Activated naive CD8-positive, alpha-beta T cell treated with anti-CD3 and anti-CD28 coated beads, Interleukin-2, amount 10 ng/mL, durations not matched to agents 7 days and 5 days (primary cell): ENCODE measurements around the gene SYNGR1. TPM values are rescaled to one million over a fixed set of nuclear protein-coding genes. Genes with fewer than 3 reads are reported as not detected.

Experiments
- ATAC-seq: fragments of 150-1000 bp; cut with Tn5 transposase; one replicate; pipeline ENCODE4 v1.10.0; 2021; ENCODE audit warnings: low read depth, moderate library complexity
- POLR2A ChIA-PET: fragments of 350-600 bp; sonication (Branson Sonifier 250); formaldehyde crosslinking; loops from one replicate; lab custom pipeline; 2021; ENCODE audit warnings: antibody characterized with exemption; lab: Charles Lee
- DNase-seq: peaks from one replicate; pipeline ENCODE4 v3.0.0; 2021
- H3K27ac Mint-ChIP-seq: one replicate; pipeline ENCODE4 v1.8.0; 2022; ENCODE audit warnings: mild to moderate bottlenecking, mixed read lengths
- H3K27me3 Mint-ChIP-seq: one replicate; pipeline ENCODE4 v1.8.0; 2022; ENCODE audit warnings: mild to moderate bottlenecking, moderate library complexity, mixed read lengths
- H3K36me3 Mint-ChIP-seq: one replicate; pipeline ENCODE4 v1.8.0; 2021; ENCODE audit warnings: mild to moderate bottlenecking, mixed read lengths
- H3K4me1 Mint-ChIP-seq: one replicate; pipeline ENCODE4 v1.8.0; 2021; ENCODE audit warnings: mixed read lengths
- H3K4me3 Mint-ChIP-seq: one replicate; pipeline ENCODE4 v1.8.0; 2022; ENCODE audit warnings: mild to moderate bottlenecking, moderate library complexity, mixed read lengths
- H3K9me3 Mint-ChIP-seq: one replicate; pipeline ENCODE4 v1.8.0; 2021; ENCODE audit warnings: mixed read lengths
- total RNA-seq, 2 experiments: library from RNA; stranded (reverse); gene quantifications; one replicate each; pipeline ENCODE4 v1.2.3, GENCODE V29; 2021

The SYNGR1 gene
- total RNA-seq, 2 experiments from 2014 or later, result 27.1 to 31.6 TPM

- peaks cover 26% of the 10 kb centered on the region for H3K36me3 Mint-ChIP-seq
Observed at GRCh38 chr22:39414886-39415285, 65.1 kb downstream of the SYNGR1 start.

GRCh38 chr22:39415506-39415905 is 65.7 kb downstream of the SYNGR1 start:
- no peaks in the 10 kb centered on the region for H3K27me3 Mint-ChIP-seq
- POLR2A ChIA-PET, result interaction anchor here (1.3 to 5.2 kb wide), 2 partner anchors 14 to 105 kb away, joined by 4 to 68 read pairs; partner anchors contain the start of genes ATF4 and TAB1
- DNase-seq (no peak), ATAC-seq (no peak)
- H3K4me1 Mint-ChIP-seq, result peaks cover 41% of the 10 kb centered on the region
- no peak overlapping the region for H3K27ac Mint-ChIP-seq
- peaks cover 26% of the 10 kb centered on the region for H3K36me3 Mint-ChIP-seq
- H3K9me3 Mint-ChIP-seq, result no peaks in the 10 kb centered on the region
- H3K4me3 Mint-ChIP-seq, result no peak overlapping the region

More at GRCh38 chr22:39414886-39415285, 65.1 kb downstream of the SYNGR1 start:
- no peak for DNase-seq
- Mint-ChIP-seq H3K27me3 (no peaks in the 10 kb centered on the region), H3K4me1 (peaks cover 41% of the 10 kb centered on the region), H3K4me3 (no peak overlapping the region), H3K9me3 (no peaks in the 10 kb centered on the region), H3K27ac (no peak overlapping the region)
- POLR2A ChIA-PET, result interaction anchor here (5.2 kb wide), 1 partner anchor 13 kb away, joined by 68 read pairs; the partner anchor contains the start of gene TAB1
- ATAC-seq, result no peak

- H3K9me3 Mint-ChIP-seq, result no peaks in the 10 kb centered on the region
Observed at GRCh38 chr22:39416319-39416718, 66.5 kb downstream of the SYNGR1 start.

GRCh38 chr22:39417641-39418040 is 67.8 kb downstream of the SYNGR1 start:
- no peak for DNase-seq
- no peak for ATAC-seq
- Mint-ChIP-seq H3K4me3 (no peak overlapping the region), H3K36me3 (peaks cover 21% of the 10 kb centered on the region), H3K27me3 (no peaks in the 10 kb centered on the region), H3K4me1 (peaks cover 24% of the 10 kb centered on the region), H3K9me3 (no peaks in the 10 kb centered on the region), H3K27ac (no peak overlapping the region)
- POLR2A ChIA-PET, result no interaction called here

More at GRCh38 chr22:39416319-39416718, 66.5 kb downstream of the SYNGR1 start:
- DNase-seq, result no peak
- POLR2A ChIA-PET, result interaction anchor here (0.6 to 1.3 kb wide), 3 partner anchors 97 to 244 kb away, joined by 3 to 4 read pairs (median 4); partner anchors contain the start of genes ATF4 and RPL3
- Mint-ChIP-seq H3K4me1 (peaks cover 35% of the 10 kb centered on the region), H3K27ac (peak overlapping the region; percentile 5), H3K4me3 (no peak overlapping the region), H3K27me3 (no peaks in the 10 kb centered on the region), H3K36me3 (peaks cover 21% of the 10 kb centered on the region)
- peak; percentile 31 for ATAC-seq

GRCh38 chr22:39418696-39419095 is 68.9 kb downstream of the SYNGR1 start:
- ATAC-seq (no peak), DNase-seq (no peak)
- H3K9me3 Mint-ChIP-seq, result no peaks in the 10 kb centered on the region
- H3K4me1 Mint-ChIP-seq, result peaks cover 13% of the 10 kb centered on the region
- peaks cover 22% of the 10 kb centered on the region for H3K36me3 Mint-ChIP-seq
- H3K27me3 Mint-ChIP-seq, result no peaks in the 10 kb centered on the region
- no peak overlapping the region for H3K4me3 Mint-ChIP-seq
- POLR2A ChIA-PET, result interaction anchor here (0.6 kb wide), 1 partner anchor 101 kb away, joined by 3 read pairs; no protein-coding TSS in a partner anchor
- no peak overlapping the region for H3K27ac Mint-ChIP-seq

GRCh38 chr22:39419096-39419495 is 69.3 kb downstream of the SYNGR1 start:
- H3K36me3 Mint-ChIP-seq, result peaks cover 20% of the 10 kb centered on the region
- POLR2A ChIA-PET, result interaction anchor here (0.6 kb wide), 1 partner anchor 101 kb away, joined by 3 read pairs; no protein-coding TSS in a partner anchor
- no peak overlapping the region for H3K27ac Mint-ChIP-seq
- H3K4me1 Mint-ChIP-seq, result peaks cover 9% of the 10 kb centered on the region
- no peaks in the 10 kb centered on the region for H3K27me3 Mint-ChIP-seq
- DNase-seq, result no peak
- no peak overlapping the region for H3K4me3 Mint-ChIP-seq
- ATAC-seq, result no peak
- no peaks in the 10 kb centered on the region for H3K9me3 Mint-ChIP-seq

- Mint-ChIP-seq H3K36me3 (peaks cover 21% of the 10 kb centered on the region), H3K27me3 (no peaks in the 10 kb centered on the region), H3K4me1 (peaks cover 4% of the 10 kb centered on the region), H3K4me3 (no peak overlapping the region), H3K9me3 (no peaks in the 10 kb centered on the region), H3K27ac (no peak overlapping the region)
- no peak for DNase-seq
- POLR2A ChIA-PET, result no interaction called here
- ATAC-seq, result no peak
Observed at GRCh38 chr22:39419911-39420310, 70.1 kb downstream of the SYNGR1 start.

GRCh38 chr22:39421691-39422090 is 71.9 kb downstream of the SYNGR1 start:
- ATAC-seq, result no peak
- POLR2A ChIA-PET, result no interaction called here
- peaks cover 21% of the 10 kb centered on the region for H3K36me3 Mint-ChIP-seq
- H3K4me1 Mint-ChIP-seq, result no peaks in the 10 kb centered on the region
- H3K27me3 Mint-ChIP-seq, result no peaks in the 10 kb centered on the region
- H3K4me3 Mint-ChIP-seq, result no peak overlapping the region
- H3K9me3 Mint-ChIP-seq, result no peaks in the 10 kb centered on the region
- no peak for DNase-seq
- H3K27ac Mint-ChIP-seq, result no peak overlapping the region

GRCh38 chr22:39422101-39422500 is 72.3 kb downstream of the SYNGR1 start:
- no peaks in the 10 kb centered on the region for H3K9me3 Mint-ChIP-seq
- DNase-seq (no peak), ATAC-seq (no peak)
- H3K27ac Mint-ChIP-seq, result no peak overlapping the region
- POLR2A ChIA-PET, result no interaction called here
- H3K4me3 Mint-ChIP-seq, result no peak overlapping the region
- no peaks in the 10 kb centered on the region for H3K4me1 Mint-ChIP-seq
- H3K27me3 Mint-ChIP-seq, result no peaks in the 10 kb centered on the region
- H3K36me3 Mint-ChIP-seq, result peaks cover 21% of the 10 kb centered on the region

GRCh38 chr22:39422721-39423120 is 72.9 kb downstream of the SYNGR1 start:
- Mint-ChIP-seq H3K4me3 (no peak overlapping the region), H3K27me3 (no peaks in the 10 kb centered on the region), H3K36me3 (peaks cover 21% of the 10 kb centered on the region), H3K9me3 (no peaks in the 10 kb centered on the region), H3K4me1 (no peaks in the 10 kb centered on the region), H3K27ac (no peak overlapping the region)
- DNase-seq (no peak), ATAC-seq (no peak)
- POLR2A ChIA-PET, result no interaction called here

- H3K36me3 Mint-ChIP-seq, result peaks cover 14% of the 10 kb centered on the region
- no peaks in the 10 kb centered on the region for H3K27me3 Mint-ChIP-seq
- H3K4me1 Mint-ChIP-seq, result no peaks in the 10 kb centered on the region
- no peak overlapping the region for H3K27ac Mint-ChIP-seq
- H3K4me3 Mint-ChIP-seq, result no peak overlapping the region
- no peak for ATAC-seq
- DNase-seq, result no peak
- POLR2A ChIA-PET, result no interaction called here
- no peaks in the 10 kb centered on the region for H3K9me3 Mint-ChIP-seq
Observed at GRCh38 chr22:39423976-39424375, 74.2 kb downstream of the SYNGR1 start.

GRCh38 chr22:39426380-39427043 is 76.7 kb downstream of the SYNGR1 start:
- POLR2A ChIA-PET, result no interaction called here
- no peaks in the 10 kb centered on the region for H3K27me3 Mint-ChIP-seq
- H3K36me3 Mint-ChIP-seq, result peaks cover 5% of the 10 kb centered on the region
- H3K27ac Mint-ChIP-seq, result no peak overlapping the region
- H3K4me3 Mint-ChIP-seq, result no peak overlapping the region
- no peaks in the 10 kb centered on the region for H3K9me3 Mint-ChIP-seq
- no peak for DNase-seq
- no peaks in the 10 kb centered on the region for H3K4me1 Mint-ChIP-seq
- ATAC-seq, result no peak

- Mint-ChIP-seq H3K9me3 (no peaks in the 10 kb centered on the region), H3K4me1 (no peaks in the 10 kb centered on the region), H3K4me3 (no peak overlapping the region), H3K36me3 (peaks cover 4% of the 10 kb centered on the region), H3K27me3 (no peaks in the 10 kb centered on the region), H3K27ac (no peak overlapping the region)
- POLR2A ChIA-PET, result no interaction called here
- ATAC-seq (no peak), DNase-seq (no peak)
Observed at GRCh38 chr22:39427751-39428596, 78.2 kb downstream of the SYNGR1 start.
